ENCODE data around the gene SPNS2.

DNA sequence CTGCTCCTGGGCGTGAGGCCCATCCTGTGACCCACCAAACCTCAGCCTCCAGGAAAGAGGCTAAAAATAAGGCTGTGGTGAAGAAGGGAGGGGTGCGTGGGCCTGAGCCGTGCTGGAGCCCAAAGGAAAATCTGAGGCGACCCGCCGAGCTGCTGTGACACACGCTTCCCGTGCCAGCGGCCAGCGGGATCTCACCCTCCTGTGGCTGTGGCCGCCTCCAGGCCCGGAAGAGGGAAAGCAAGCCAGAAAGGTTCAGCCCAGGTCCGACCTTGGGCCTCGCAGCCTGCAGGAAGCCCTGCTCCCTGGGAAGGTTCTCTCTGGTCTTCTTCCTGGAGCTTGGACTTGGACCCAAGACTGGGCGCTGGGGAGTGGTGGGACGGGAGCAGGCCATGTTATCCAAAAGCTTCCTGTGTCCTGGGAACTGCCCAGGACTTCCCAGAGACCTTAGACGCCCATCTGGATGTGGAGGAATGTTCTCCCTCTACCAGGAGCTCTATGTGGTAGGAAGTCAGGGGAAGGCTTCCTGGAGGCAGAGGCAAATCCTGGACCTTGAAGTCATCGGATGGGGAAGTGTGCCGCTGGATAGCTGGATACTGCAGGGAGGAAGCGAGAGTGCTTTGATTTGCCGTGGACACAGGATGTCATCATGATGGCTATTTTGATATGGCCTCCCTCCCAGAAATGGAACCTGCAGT lies 11.4 kb downstream of the SPNS2 start:
- TF ChIP-seq EZH2 (IDR thresholded peaks at IDR 0.05; ENCODE audit: low read length, missing control alignments), result no peak
- TF ChIP-seq, protein P1, sequence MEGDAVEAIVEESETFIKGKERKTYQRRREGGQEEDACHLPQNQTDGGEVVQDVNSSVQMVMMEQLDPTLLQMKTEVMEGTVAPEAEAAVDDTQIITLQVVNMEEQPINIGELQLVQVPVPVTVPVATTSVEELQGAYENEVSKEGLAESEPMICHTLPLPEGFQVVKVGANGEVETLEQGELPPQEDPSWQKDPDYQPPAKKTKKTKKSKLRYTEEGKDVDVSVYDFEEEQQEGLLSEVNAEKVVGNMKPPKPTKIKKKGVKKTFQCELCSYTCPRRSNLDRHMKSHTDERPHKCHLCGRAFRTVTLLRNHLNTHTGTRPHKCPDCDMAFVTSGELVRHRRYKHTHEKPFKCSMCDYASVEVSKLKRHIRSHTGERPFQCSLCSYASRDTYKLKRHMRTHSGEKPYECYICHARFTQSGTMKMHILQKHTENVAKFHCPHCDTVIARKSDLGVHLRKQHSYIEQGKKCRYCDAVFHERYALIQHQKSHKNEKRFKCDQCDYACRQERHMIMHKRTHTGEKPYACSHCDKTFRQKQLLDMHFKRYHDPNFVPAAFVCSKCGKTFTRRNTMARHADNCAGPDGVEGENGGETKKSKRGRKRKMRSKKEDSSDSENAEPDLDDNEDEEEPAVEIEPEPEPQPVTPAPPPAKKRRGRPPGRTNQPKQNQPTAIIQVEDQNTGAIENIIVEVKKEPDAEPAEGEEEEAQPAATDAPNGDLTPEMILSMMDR (conservative IDR thresholded peaks at IDR 0.05 in 1 of 2, IDR thresholded peaks at IDR 0.05 in 1 of 2; ENCODE audit: low read depth in 1 of 2, low read length in 2 of 2), result no peak
